Gastroesophageal sphincter (tissue), 4 donors: ENCODE measurements around the gene STRN4. TPM values are rescaled to one million over a fixed set of nuclear protein-coding genes. Genes with fewer than 3 reads are reported as not detected.
A peak's percentile ranks its signal among the peaks of the same experiment; 100 is the strongest.

Experiments used
- ATAC-seq: fragments of 150-250 bp; one replicate; pipeline ENCODE4 v1.9.1; 2016; ENCODE audit warnings: mild to moderate bottlenecking, moderate library complexity
- H3K27ac ChIP-seq, 4 donors: fragments of 200-600 bp; sonication (generic) in 3 of 4; 1 replicate in 3 of 4; 2 replicates in 1 of 4; pipeline ENCODE4 v1.5.1; 2016 to 2019
- H3K27me3 ChIP-seq: fragments of 200-600 bp; sonication (generic); one replicate; pipeline ENCODE4 v1.5.1; 2019
- H3K36me3 ChIP-seq, 2 donors: fragments of 200-600 bp; sonication (generic); one replicate each; pipeline ENCODE4 v1.5.1; 2019; ENCODE audit warnings: control low read depth in 1 of 2
- H3K4me1 ChIP-seq, 3 donors: fragments of 200-600 bp; sonication (generic); 1 replicate in 2 of 3; 2 replicates in 1 of 3; pipeline ENCODE4 v1.5.1; 2016 to 2019; ENCODE audit warnings: control low read depth in 2 of 3
- H3K4me3 ChIP-seq, 2 donors: fragments of 200-600 bp; sonication (generic); one replicate each; pipeline ENCODE4 v1.5.1; 2019; ENCODE audit warnings: mild to moderate bottlenecking in 1 of 2, moderate library complexity in 1 of 2
- H3K9me3 ChIP-seq, 3 donors: fragments of 200-600 bp; sonication (generic); one replicate each; pipeline ENCODE4 v1.5.1; 2017 to 2019; ENCODE audit warnings: control low read depth in 2 of 3
- CTCF ChIP-seq, 4 experiments: fragments of 200-600 bp in 2 of 4; fragments of 450-650 bp in 2 of 4; sonication (generic) in 1 of 4; IDR thresholded peaks; one replicate each; pipeline ENCODE4 v1.5.1; 2017 to 2019; ENCODE audit warnings: antibody characterized with exemption in 4 of 4, mild to moderate bottlenecking in 2 of 4, moderate library complexity in 2 of 4
- EP300 ChIP-seq: sonication (generic); formaldehyde crosslinking; IDR thresholded peaks from one replicate; pipeline ENCODE4 v1.6.1; 2017; ENCODE audit warnings: antibody characterized with exemption, mild to moderate bottlenecking
- POLR2A ChIP-seq, 2 donors: fragments of 450-650 bp; IDR thresholded peaks; one replicate each; pipeline ENCODE4 v1.6.1; 2017; ENCODE audit warnings: antibody characterized with exemption in 2 of 2, mild to moderate bottlenecking in 2 of 2, moderate library complexity in 1 of 2
- POLR2AphosphoS5 ChIP-seq: sonication (generic); formaldehyde crosslinking; IDR thresholded peaks from one replicate; pipeline ENCODE4 v1.6.1; 2017; ENCODE audit warnings: antibody characterized with exemption
- WGBS, 2 donors: methylation state at CpG; one replicate each; pipeline ENCODE4 v1.1.5; 2018; ENCODE audit warnings: low coverage in 1 of 2; 5-methylcytosine and 5-hydroxymethylcytosine counted together
- total RNA-seq, 4 donors: library from RNA; depleted of rRNA; stranded (reverse); fragments of >200 nt; gene quantifications; one replicate each; pipeline ENCODE4 v1.1.0, GENCODE V29; 2016

STRN4 gene
- total RNA-seq, 4 donors from 2014 or later = 64.6 to 109 (median 90.4) TPM

- Histone ChIP-seq H3K4me1 (peaks cover 0 to 58% (median 24%) of the 10 kb centered on the region in 3 donors), H3K4me3 (peak within 1 kb of the TSS; percentile 75 to 90), H3K9me3 (no peaks in the 10 kb centered on the region), H3K36me3 (peaks cover 0 to 7% of the 10 kb centered on the region in 2 donors), H3K27me3 (no peaks in the 10 kb centered on the region), H3K27ac (peak within 1 kb of the TSS; percentile 58 to 88 (median 86))
- peak; percentile 90 for ATAC-seq
- 0% methylated on average over 1 to 9 of the region's 46 CpGs for WGBS, 2 donors
- no peak for TF ChIP-seq EP300
- TF ChIP-seq POLR2AphosphoS5 = peak; percentile 97
- peak in 1 of 4 experiments; percentile 9 for TF ChIP-seq CTCF (IDR thresholded peaks at IDR 0.05)
- TF ChIP-seq POLR2A (IDR thresholded peaks at IDR 0.05) = peak; percentile 93 to 95
Measured at GRCh38 chr19:46788262-46788967, 42.2 kb upstream of the STRN4 start, which contains the start of gene SLC1A5. TSS of gene SLC1A5 (minus strand) at chr19:46788594. CDS start at chr19:46787965, 629 bp downstream.

GRCh38 chr19:46787331-46788261 is 41.3 kb upstream of the STRN4 start:
- Histone ChIP-seq H3K4me1 (peaks cover 0 to 60% (median 24%) of the 10 kb centered on the region in 3 donors), H3K4me3 (peak overlapping the region; percentile 75 to 90), H3K27ac (peak overlapping the region; percentile 58 to 88 (median 86)), H3K36me3 (peaks cover 0 to 15% of the 10 kb centered on the region in 2 donors), H3K9me3 (no peaks in the 10 kb centered on the region), H3K27me3 (no peaks in the 10 kb centered on the region)
- peak; percentile 38 for TF ChIP-seq POLR2AphosphoS5
- TF ChIP-seq EP300 = no peak
- TF ChIP-seq CTCF (IDR thresholded peaks at IDR 0.05) = no peak
- peak in 1 of 2 donors; percentile 17 for TF ChIP-seq POLR2A (IDR thresholded peaks at IDR 0.05)
- no CpG with 5 or more reads among the region's 80 CpGs for WGBS, 2 donors
- peak; percentile 51 for ATAC-seq

GRCh38 chr19:46787040-46787330 is 40.7 kb upstream of the STRN4 start:
- peak overlapping the region; percentile 58 to 88 (median 86) for H3K27ac ChIP-seq
- H3K36me3 ChIP-seq = peaks cover 0 to 21% of the 10 kb centered on the region in 2 donors
- no peak for TF ChIP-seq EP300
- TF ChIP-seq POLR2AphosphoS5 = no peak
- TF ChIP-seq POLR2A (IDR thresholded peaks at IDR 0.05) = no peak
- no peak for TF ChIP-seq CTCF (IDR thresholded peaks at IDR 0.05)
- no peaks in the 10 kb centered on the region for H3K9me3 ChIP-seq
- no peak for ATAC-seq
- WGBS, 2 donors = 0 to 71% methylated on average over 1 to 3 of the region's 5 CpGs
- no peaks in the 10 kb centered on the region for H3K27me3 ChIP-seq
- peak overlapping the region; percentile 75 to 90 for H3K4me3 ChIP-seq
- H3K4me1 ChIP-seq = peaks cover 0 to 60% (median 24%) of the 10 kb centered on the region in 3 donors

DNA sequence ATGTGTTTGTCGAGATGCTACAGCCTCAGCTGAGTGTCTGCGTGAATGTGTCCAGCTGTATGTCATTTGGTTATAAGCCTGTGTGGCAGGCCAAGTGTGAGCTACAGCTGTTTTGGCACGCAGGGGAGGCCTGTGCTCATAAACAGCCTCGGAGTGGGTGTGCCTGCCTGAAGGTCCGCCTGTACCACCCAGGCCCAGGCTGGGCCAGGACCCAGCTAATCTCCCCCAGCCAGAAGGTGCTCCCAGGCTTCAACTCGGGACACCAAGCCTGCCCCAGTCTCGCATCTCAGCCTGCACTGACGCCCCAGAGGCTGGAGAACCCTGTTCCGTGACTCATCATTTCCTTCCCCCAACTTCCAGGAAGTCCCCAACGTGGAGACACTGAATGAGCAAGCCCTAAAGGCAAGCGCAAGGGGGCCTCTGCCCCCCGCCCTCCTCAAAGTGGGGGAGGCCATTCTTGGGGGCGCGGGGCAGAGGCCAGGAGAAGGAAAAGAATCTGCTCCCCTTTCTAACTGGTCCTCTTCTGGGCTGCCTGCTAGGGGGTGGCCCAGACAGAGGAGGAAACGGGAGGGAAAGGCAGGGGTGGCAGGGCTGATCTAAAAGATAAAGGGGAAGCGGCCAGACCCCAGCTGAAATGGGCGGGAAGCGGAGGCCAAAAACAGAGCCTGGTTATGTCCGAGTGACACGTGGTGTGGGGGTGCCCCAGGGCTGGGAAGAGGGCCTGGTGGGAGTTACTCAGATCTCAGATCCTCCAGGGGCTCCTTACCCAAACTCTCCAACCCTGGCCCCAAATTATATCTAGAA is 40.2 kb upstream of the STRN4 start:
- Histone ChIP-seq H3K27ac (peak overlapping the region; percentile 58 to 88 (median 86)), H3K4me3 (peak overlapping the region; percentile 75 to 90), H3K9me3 (no peaks in the 10 kb centered on the region), H3K36me3 (peaks cover 0 to 27% of the 10 kb centered on the region in 2 donors), H3K4me1 (peaks cover 0 to 63% (median 24%) of the 10 kb centered on the region in 3 donors), H3K27me3 (no peaks in the 10 kb centered on the region)
- peak; percentile 50 for ATAC-seq
- 37 to 38% methylated on average over 4 to 11 of the region's 20 CpGs for WGBS, 2 donors
- TF ChIP-seq POLR2AphosphoS5 (peak; percentile 68), CTCF (IDR thresholded peaks at IDR 0.05) (no peak), POLR2A (IDR thresholded peaks at IDR 0.05) (peak in 1 of 2 donors; percentile 23)
